GM11168 (cell line): ENCODE results near the gene GABRA1.

ENCODE experiments used
- in situ Hi-C: fragments of 300-500 bp; cut with MboI; formaldehyde crosslinking; loops from one replicate; pipeline ENCODE4 v1.12.0; 2022; ENCODE audit warnings: low sequenced_read_pairs; ENCODE audit not compliant: unreplicated experiment

The GABRA1 gene

GRCh38 chr5:161847941-161848391 is at the start of gene GABRA1:
GABRA1 (plus strand) TSS chr5:161848120; CDS start chr5:161850811, 2,691 bp downstream.
- in situ Hi-C loops = no loop called here

- in situ Hi-C loops = no loop called here
Measured at GRCh38 chr5:161799316-161799715, 48.6 kb upstream of the GABRA1 start.

GRCh38 chr5:161804263-161804662 is 43.7 kb upstream of the GABRA1 start:
- in situ Hi-C loops = no loop called here

GRCh38 chr5:161846746-161847145 is 1.2 kb upstream of the GABRA1 start:
- in situ Hi-C loops = no loop called here

GRCh38 chr5:161847447-161847846 is 473 bp upstream of the GABRA1 start:
- in situ Hi-C loops = no loop called here

- in situ Hi-C loops = no loop called here
Measured at GRCh38 chr5:161850491-161850890, 2.6 kb downstream of the GABRA1 start.

GRCh38 chr5:161851691-161852299 is 3.9 kb downstream of the GABRA1 start:
- in situ Hi-C loops = no loop called here

GRCh38 chr5:161857358-161857757 is 9.4 kb downstream of the GABRA1 start:
- in situ Hi-C loops = no loop called here

- in situ Hi-C loops = no loop called here
Measured at GRCh38 chr5:161863259-161863658, 15.3 kb downstream of the GABRA1 start.

- in situ Hi-C loops = no loop called here
Measured at GRCh38 chr5:161863811-161864210, 15.9 kb downstream of the GABRA1 start.

- in situ Hi-C loops = no loop called here
Measured at GRCh38 chr5:161865510-161865909, 17.6 kb downstream of the GABRA1 start.

- in situ Hi-C loops = no loop called here
Measured at GRCh38 chr5:161889971-161890370, 42.1 kb downstream of the GABRA1 start.

- in situ Hi-C loops = no loop called here
Measured at GRCh38 chr5:161895514-161895913, 47.6 kb downstream of the GABRA1 start.

GRCh38 chr5:161897033-161897432 is 49.1 kb downstream of the GABRA1 start:
- in situ Hi-C loops = no loop called here

- in situ Hi-C loops = no loop called here
Measured at GRCh38 chr5:161899590-161899989, 51.7 kb downstream of the GABRA1 start.

- in situ Hi-C loops = no loop called here
Measured at GRCh38 chr5:161900981-161901380, 53.1 kb downstream of the GABRA1 start.

- in situ Hi-C loops = no loop called here
Measured at GRCh38 chr5:161921781-161922180, 73.9 kb downstream of the GABRA1 start.

GRCh38 chr5:161924270-161924669 is 76.3 kb downstream of the GABRA1 start:
- in situ Hi-C loops = no loop called here

GRCh38 chr5:161925960-161926359 is 78.0 kb downstream of the GABRA1 start:
- in situ Hi-C loops = no loop called here

- in situ Hi-C loops = no loop called here
Measured at GRCh38 chr5:161934486-161934885, 86.6 kb downstream of the GABRA1 start.

- in situ Hi-C loops = no loop called here
Measured at GRCh38 chr5:161944974-161945373, 97.1 kb downstream of the GABRA1 start.

GRCh38 chr5:161946911-161947310 is 99.0 kb downstream of the GABRA1 start:
- in situ Hi-C loops = no loop called here
